ENCODE measurements around the gene NT5C.

NT5C gene

GRCh38 chr17:75090871-75091854 lies 40.4 kb downstream of the NT5C start:
- no peak for DNase-seq

- DNase-seq = no peak
Observed at GRCh38 chr17:75088465-75089417, 42.8 kb downstream of the NT5C start.

- no peak for DNase-seq
Observed at GRCh38 chr17:75087558-75088453, 43.7 kb downstream of the NT5C start, which contains the start of gene SLC16A5. Gene SLC16A5 (plus strand): TSS chr17:75087954. CDS start chr17:75093637, 5,683 bp downstream.

DNA sequence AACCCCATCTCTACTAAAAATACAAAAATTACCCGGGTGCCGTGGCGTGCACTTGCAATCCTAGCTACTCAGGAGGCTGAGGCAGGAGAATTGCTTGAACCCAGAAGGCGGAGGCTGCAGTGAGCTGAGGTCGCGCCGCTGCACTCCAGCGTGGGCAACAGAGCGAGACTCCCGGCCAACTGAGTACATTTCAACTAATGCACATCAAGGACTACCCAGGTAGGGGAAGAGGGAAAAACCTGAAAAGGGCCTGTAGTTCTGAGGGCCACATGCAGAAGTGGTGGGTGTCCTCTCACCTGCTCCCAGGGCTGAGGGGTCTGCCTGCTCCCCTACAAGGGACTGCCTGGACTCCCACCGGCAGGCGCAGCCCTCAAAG lies 44.4 kb downstream of the NT5C start:
- no peak for DNase-seq

DNA sequence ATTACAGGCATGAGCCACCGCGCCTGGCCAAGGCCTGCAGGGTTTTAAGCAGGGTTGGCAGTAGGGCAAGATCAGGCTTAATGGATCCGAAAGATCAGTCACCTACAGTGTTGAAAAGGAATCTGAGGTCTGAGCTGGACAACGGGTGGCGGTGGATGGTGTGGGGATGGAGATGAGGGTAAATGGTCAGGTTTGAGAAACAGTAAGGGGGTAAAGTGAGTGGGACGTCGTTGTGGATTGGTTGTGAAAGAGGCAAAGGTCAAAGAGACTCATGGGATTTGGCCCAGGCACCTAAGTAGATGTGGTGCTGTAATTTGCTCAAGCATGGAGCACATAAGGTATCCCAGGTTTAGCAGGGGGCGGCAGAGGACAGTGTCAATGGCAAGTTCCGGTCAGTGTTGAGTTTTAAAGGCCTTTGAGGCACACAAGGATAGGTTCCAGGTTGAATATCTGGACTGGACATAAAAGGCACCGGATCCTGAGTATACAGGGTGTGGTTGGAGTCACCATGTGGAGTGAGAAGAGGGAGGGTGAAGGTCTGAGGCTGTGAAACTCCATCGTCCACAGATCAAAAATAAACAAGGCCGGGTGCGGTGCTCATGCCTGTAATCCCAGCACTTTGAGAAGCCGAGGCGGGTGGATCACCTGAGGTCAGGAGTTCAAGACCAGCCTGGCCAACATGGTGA lies 44.9 kb downstream of the NT5C start:
- no peak for DNase-seq

GRCh38 chr17:75084039-75084660 lies 47.4 kb downstream of the NT5C start:
- DNase-seq = no peak

GRCh38 chr17:75082683-75083082 lies 48.9 kb downstream of the NT5C start:
- no peak for DNase-seq

DNA sequence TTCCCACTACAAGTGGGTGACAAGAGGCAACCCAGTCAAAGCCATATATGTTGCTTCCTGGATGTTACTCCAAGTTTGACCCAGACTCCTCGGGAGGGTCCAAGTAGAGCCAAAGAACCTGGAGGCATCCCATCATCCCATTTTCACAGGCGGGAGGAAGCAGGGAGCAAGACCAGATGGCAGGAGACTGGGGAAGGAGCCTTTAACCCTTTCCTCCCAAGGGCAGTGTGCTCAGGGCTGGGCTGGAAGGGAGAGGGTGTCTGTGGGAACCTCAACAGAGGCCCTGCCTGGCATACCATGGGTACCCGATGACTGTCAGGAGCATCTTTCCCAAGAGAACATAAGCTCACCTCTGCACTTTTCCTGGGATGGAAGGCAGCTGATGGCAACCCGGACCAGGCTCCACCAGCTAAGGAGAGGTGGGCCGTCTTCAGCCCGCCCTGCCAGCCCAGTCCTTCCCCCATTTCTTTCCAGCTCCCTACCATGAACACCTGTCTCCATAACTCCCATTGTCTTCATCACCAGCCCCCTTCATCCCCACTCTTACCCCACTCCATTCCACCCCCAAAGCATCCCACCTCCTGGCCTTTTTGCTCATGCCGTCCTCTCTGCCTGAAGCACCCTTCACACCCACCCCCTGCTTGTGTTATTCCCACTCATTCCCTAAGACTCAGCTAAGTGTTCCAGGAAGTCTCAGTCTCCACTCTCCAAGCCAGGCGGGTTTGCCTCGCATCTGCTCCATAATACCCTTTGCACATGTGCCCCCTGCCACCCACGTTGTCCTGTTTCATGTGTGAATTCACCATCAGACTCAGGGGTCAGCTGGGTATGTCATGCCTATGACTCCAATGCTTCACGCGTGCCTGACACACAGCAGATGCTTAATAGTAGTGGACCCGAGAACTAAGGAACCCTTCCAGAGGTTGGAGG lies 49.7 kb downstream of the NT5C start:
- DNase-seq = no peak

Data from NCI-H187 treated with DMSO at 0.1 percent for 48 hours (cell line).